Gastrocnemius medialis (tissue), 4 donors: Measurements from ENCODE around the gene OSTF1. TPM values are rescaled to one million over a fixed set of nuclear protein-coding genes. Genes with fewer than 3 reads are reported as not detected.

Source experiments
- ATAC-seq, 2 donors: fragments of 150-250 bp; one replicate each; pipeline ENCODE4 v1.9.1; 2016
- DNase-seq, 2 donors: peaks; one replicate each; pipeline ENCODE4 v3.0.0-alpha.2; 2019
- H3K27ac ChIP-seq, 4 donors: fragments of 200-600 bp; sonication (generic); 1 replicate in 1 of 4; 2 replicates in 3 of 4; pipeline ENCODE4 v1.5.1; 2016 to 2018; ENCODE audit warnings: mild to moderate bottlenecking in 2 of 4, moderate library complexity in 1 of 4
- H3K27me3 ChIP-seq, 3 donors: fragments of 200-600 bp; sonication (generic) in 2 of 3; 1 replicate in 1 of 3; 2 replicates in 2 of 3; pipeline versions ENCODE4 v1.5.1 to v1.6.0; 2016 to 2019; ENCODE audit warnings: mild to moderate bottlenecking in 1 of 3, moderate library complexity in 1 of 3
- H3K36me3 ChIP-seq, 2 donors: fragments of 200-600 bp; sonication (generic) in 1 of 2; one replicate each; pipeline ENCODE4 v1.5.1; 2017 to 2018
- H3K4me1 ChIP-seq, 2 donors: fragments of 200-600 bp; sonication (generic) in 1 of 2; one replicate each; pipeline ENCODE4 v1.5.1; 2016 to 2017; ENCODE audit warnings: mild to moderate bottlenecking in 2 of 2
- H3K4me3 ChIP-seq, 4 donors: fragments of 200-600 bp; sonication (generic) in 3 of 4; 1 replicate in 1 of 4; 2 replicates in 3 of 4; pipeline ENCODE4 v1.5.1; 2016 to 2019; ENCODE audit warnings: mild to moderate bottlenecking in 2 of 4
- H3K9me3 ChIP-seq, 3 donors: fragments of 200-600 bp; sonication (generic) in 2 of 3; 1 replicate in 1 of 3; 2 replicates in 2 of 3; pipeline ENCODE4 v1.5.1; 2016 to 2019
- POLR2A ChIP-seq, 2 donors: fragments of 450-650 bp; IDR thresholded peaks; one replicate each; pipeline ENCODE4 v1.6.1; 2017; ENCODE audit warnings: antibody characterized with exemption in 2 of 2, mild to moderate bottlenecking in 2 of 2, moderate library complexity in 2 of 2
- in situ Hi-C, 4 donors: fragments of 200-750 bp; cut with MboI; loops; one replicate each; pipeline versions ENCODE4 v1.15.0 to v1.8.0; 2017; ENCODE audit warnings: low sequenced_read_pairs in 4 of 4
- intact Hi-C: fragments of 100-400 bp; cut with DNase I; formaldehyde crosslinking; loops from one replicate; pipeline ENCODE4 v1.15.1; 2023; ENCODE audit warnings: low total_unique reads
- total RNA-seq, 4 donors: library from RNA; depleted of rRNA; stranded (reverse); fragments of >200 nt; gene quantifications; one replicate each; pipeline versions ENCODE4 v1.1.0 to v1.2.3, GENCODE V29; 2016
- TF ChIP-seq, protein P1 (sequence below), 5 experiments: fragments of 450-650 bp in 3 of 5; fragments of 200-600 bp in 2 of 5; sonication (generic) in 2 of 5; IDR thresholded peaks in 4 of 5; conservative IDR thresholded peaks in 1 of 5; 1 replicate in 4 of 5; 2 replicates in 1 of 5; pipeline ENCODE4 v1.5.1; 2016 to 2019; ENCODE audit warnings: antibody characterized with exemption in 5 of 5, mild to moderate bottlenecking in 3 of 5, moderate library complexity in 3 of 5

The OSTF1 gene
- total RNA-seq, 4 donors from 2014 or later, result 5.2 to 9.8 (median 6.2) TPM

- Histone ChIP-seq H3K4me1 (no peaks in the 10 kb centered on the region), H3K36me3 (peaks cover 0 to 20% of the 10 kb centered on the region in 2 donors), H3K4me3 (no peak overlapping the region), H3K27ac (no peak overlapping the region), H3K9me3 (no peaks in the 10 kb centered on the region), H3K27me3 (no peaks in the 10 kb centered on the region)
- ATAC-seq (no peak), DNase-seq (no peak)
- TF ChIP-seq, protein P1, sequence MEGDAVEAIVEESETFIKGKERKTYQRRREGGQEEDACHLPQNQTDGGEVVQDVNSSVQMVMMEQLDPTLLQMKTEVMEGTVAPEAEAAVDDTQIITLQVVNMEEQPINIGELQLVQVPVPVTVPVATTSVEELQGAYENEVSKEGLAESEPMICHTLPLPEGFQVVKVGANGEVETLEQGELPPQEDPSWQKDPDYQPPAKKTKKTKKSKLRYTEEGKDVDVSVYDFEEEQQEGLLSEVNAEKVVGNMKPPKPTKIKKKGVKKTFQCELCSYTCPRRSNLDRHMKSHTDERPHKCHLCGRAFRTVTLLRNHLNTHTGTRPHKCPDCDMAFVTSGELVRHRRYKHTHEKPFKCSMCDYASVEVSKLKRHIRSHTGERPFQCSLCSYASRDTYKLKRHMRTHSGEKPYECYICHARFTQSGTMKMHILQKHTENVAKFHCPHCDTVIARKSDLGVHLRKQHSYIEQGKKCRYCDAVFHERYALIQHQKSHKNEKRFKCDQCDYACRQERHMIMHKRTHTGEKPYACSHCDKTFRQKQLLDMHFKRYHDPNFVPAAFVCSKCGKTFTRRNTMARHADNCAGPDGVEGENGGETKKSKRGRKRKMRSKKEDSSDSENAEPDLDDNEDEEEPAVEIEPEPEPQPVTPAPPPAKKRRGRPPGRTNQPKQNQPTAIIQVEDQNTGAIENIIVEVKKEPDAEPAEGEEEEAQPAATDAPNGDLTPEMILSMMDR (IDR thresholded peaks at IDR 0.05 in 4 of 5, conservative IDR thresholded peaks at IDR 0.05 in 1 of 5), result no peak
- TF ChIP-seq POLR2A (IDR thresholded peaks at IDR 0.05), result no peak
- intact Hi-C loops, result no loop called here
- in situ Hi-C loops, result no loop called here
These were observed 50.1 kb downstream of the OSTF1 start for GRCh38 chr9:75138260-75139040.

- DNase-seq (no peak), ATAC-seq (no peak)
- Histone ChIP-seq H3K36me3 (peaks cover 0 to 28% of the 10 kb centered on the region in 2 donors), H3K27me3 (no peaks in the 10 kb centered on the region), H3K27ac (no peak overlapping the region), H3K4me1 (no peaks in the 10 kb centered on the region), H3K9me3 (no peaks in the 10 kb centered on the region), H3K4me3 (no peak overlapping the region)
- TF ChIP-seq, protein P1 (IDR thresholded peaks at IDR 0.05 in 4 of 5, conservative IDR thresholded peaks at IDR 0.05 in 1 of 5), result no peak
- TF ChIP-seq POLR2A (IDR thresholded peaks at IDR 0.05), result no peak
- intact Hi-C loops (no loop called here), in situ Hi-C loops (no loop called here)
These were observed 50.9 kb downstream of the OSTF1 start for GRCh38 chr9:75139201-75139600.

- in situ Hi-C loops, result no loop called here
- ATAC-seq (no peak), DNase-seq (no peak)
- Histone ChIP-seq H3K9me3 (no peaks in the 10 kb centered on the region), H3K4me3 (no peak overlapping the region), H3K27me3 (no peaks in the 10 kb centered on the region), H3K4me1 (no peaks in the 10 kb centered on the region), H3K27ac (no peak overlapping the region), H3K36me3 (peaks cover 0 to 35% of the 10 kb centered on the region in 2 donors)
- intact Hi-C loops, result no loop called here
- TF ChIP-seq, protein P1 (IDR thresholded peaks at IDR 0.05 in 4 of 5, conservative IDR thresholded peaks at IDR 0.05 in 1 of 5), result no peak
- no peak for TF ChIP-seq POLR2A (IDR thresholded peaks at IDR 0.05)
These were observed 51.9 kb downstream of the OSTF1 start for GRCh38 chr9:75140261-75140660.

- Histone ChIP-seq H3K9me3 (no peaks in the 10 kb centered on the region), H3K4me1 (no peaks in the 10 kb centered on the region), H3K4me3 (no peak overlapping the region), H3K36me3 (peaks cover 0 to 29% of the 10 kb centered on the region in 2 donors), H3K27ac (no peak overlapping the region), H3K27me3 (no peaks in the 10 kb centered on the region)
- in situ Hi-C loops, result no loop called here
- ATAC-seq, result no peak
- intact Hi-C loops, result no loop called here
- TF ChIP-seq POLR2A (IDR thresholded peaks at IDR 0.05), result no peak
- TF ChIP-seq, protein P1 (IDR thresholded peaks at IDR 0.05 in 4 of 5, conservative IDR thresholded peaks at IDR 0.05 in 1 of 5), result no peak
- DNase-seq, result no peak
These were observed 53.9 kb downstream of the OSTF1 start for GRCh38 chr9:75142202-75142601.
